Common myeloid progenitor, CD34-positive (primary cell): Measurements from ENCODE around the gene CDK5RAP2.

Experiments used
- CTCF ChIA-PET: fragments of 350-600 bp; sonication (Branson Sonifier 250); formaldehyde crosslinking; loops from one replicate; lab custom pipeline; 2021; ENCODE audit warnings: antibody characterized with exemption; lab: Charles Lee
- POLR2A ChIA-PET: fragments of 350-600 bp; sonication (Branson Sonifier 250); formaldehyde crosslinking; loops from one replicate; lab custom pipeline; 2021; ENCODE audit warnings: antibody characterized with exemption; lab: Charles Lee
- DNase-seq, 3 donors: peaks; one replicate each; pipeline versions ENCODE4 v3.0.0 to v3.0.0-alpha.2; 2013
- H3K27ac ChIP-seq, 2 experiments: 1 replicate in 1 of 2; 2 replicates in 1 of 2; pipeline ENCODE4 v1.7.0; 2013; ENCODE audit warnings: inconsistent platforms in 2 of 2, low read length in 2 of 2, mild to moderate bottlenecking in 2 of 2, low read depth in 1 of 2, moderate library complexity in 1 of 2; ENCODE audit not compliant: severe bottlenecking in 2 of 2, insufficient read depth in 1 of 2, poor library complexity in 1 of 2
- H3K27me3 ChIP-seq, 5 experiments: replicated peaks in 2 of 5; 1 replicate in 3 of 5; 2 replicates in 2 of 5; pipeline versions ENCODE4 v1.6.1 to v1.7.0; 2013; ENCODE audit warnings: low read length in 4 of 5, mild to moderate bottlenecking in 2 of 5, moderate library complexity in 2 of 5, inconsistent platforms in 1 of 5; ENCODE audit not compliant: insufficient read depth in 5 of 5, control insufficient read depth in 4 of 5
- H3K36me3 ChIP-seq, 4 experiments: 1 replicate in 2 of 4; 2 replicates in 2 of 4; pipeline versions ENCODE4 v1.6.1 to v1.7.0; 2013; ENCODE audit warnings: low read length in 3 of 4, control low read depth in 1 of 4, mild to moderate bottlenecking in 1 of 4; ENCODE audit not compliant: control insufficient read depth in 4 of 4, insufficient read depth in 4 of 4
- H3K4me1 ChIP-seq, 4 experiments: 1 replicate in 3 of 4; 2 replicates in 1 of 4; pipeline versions ENCODE4 v1.6.1 to v1.7.1; 2013; ENCODE audit warnings: low read length in 3 of 4, mild to moderate bottlenecking in 3 of 4, control low read depth in 1 of 4, inconsistent platforms in 1 of 4, moderate library complexity in 1 of 4; ENCODE audit not compliant: control insufficient read depth in 4 of 4, insufficient read depth in 4 of 4; ENCODE audit errors: control extremely low read depth in 1 of 4
- H3K4me3 ChIP-seq, 7 experiments: 1 replicate in 4 of 7; 2 replicates in 3 of 7; pipeline versions ENCODE4 v1.5.1 to v1.7.0; 2013; ENCODE audit warnings: mild to moderate bottlenecking in 7 of 7, low read length in 6 of 7, moderate library complexity in 6 of 7, inconsistent platforms in 2 of 7, low read depth in 2 of 7, control low read depth in 1 of 7; ENCODE audit not compliant: insufficient read depth in 4 of 7, control insufficient read depth in 1 of 7; ENCODE audit errors: extremely low read depth in 1 of 7
- H3K9me3 ChIP-seq, 5 experiments: 1 replicate in 4 of 5; 2 replicates in 1 of 5; pipeline versions ENCODE4 v1.6.1 to v1.7.1; 2013; ENCODE audit warnings: low read length in 4 of 5, mild to moderate bottlenecking in 2 of 5, inconsistent platforms in 1 of 5, low read depth in 1 of 5, moderate library complexity in 1 of 5; ENCODE audit not compliant: control insufficient read depth in 4 of 5, insufficient read depth in 2 of 5; ENCODE audit errors: control extremely low read depth in 1 of 5
- WGBS: methylation state at CpG from one replicate; pipeline ENCODE4 v1.1.5; 2013; ENCODE audit not compliant: insufficient coverage; 5-methylcytosine and 5-hydroxymethylcytosine counted together

Gene CDK5RAP2

DNA sequence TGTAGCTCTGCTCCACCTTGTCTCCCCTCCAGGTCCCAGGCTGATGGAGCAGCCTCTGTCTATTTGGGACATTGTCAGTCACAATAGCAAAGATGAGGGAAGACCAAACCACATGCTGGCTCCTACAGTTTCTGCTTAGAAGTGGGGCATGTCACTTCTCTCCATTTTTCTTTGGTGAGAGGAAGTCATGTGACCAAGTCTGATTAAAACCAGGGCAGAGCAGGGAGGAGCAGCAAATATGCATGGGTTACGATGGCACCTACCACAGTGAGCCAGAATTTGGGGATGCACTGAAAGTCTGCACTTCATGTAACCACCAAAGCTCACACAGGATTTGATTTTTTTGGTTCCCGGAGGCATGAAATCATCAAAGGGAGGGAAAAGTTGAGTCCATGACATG, 234.6 kb downstream of the CDK5RAP2 start:
- H3K36me3 ChIP-seq = no peaks in the 10 kb centered on the region
- ChIA-PET CTCF (interaction anchor here (0.6 kb wide), 1 partner anchor 44 kb away, joined by 3 read pairs; no protein-coding TSS in a partner anchor), POLR2A (no interaction called here)
- H3K4me3 ChIP-seq = no peak overlapping the region
- H3K9me3 ChIP-seq = no peaks in the 10 kb centered on the region
- H3K27me3 ChIP-seq = peaks cover 0 to 7% (median 0%) of the 10 kb centered on the region in 5 experiments
- no peak overlapping the region for H3K27ac ChIP-seq
- no peak for DNase-seq
- no peaks in the 10 kb centered on the region for H3K4me1 ChIP-seq
- WGBS = 44% methylated on average over 1 of the region's 2 CpGs

DNA sequence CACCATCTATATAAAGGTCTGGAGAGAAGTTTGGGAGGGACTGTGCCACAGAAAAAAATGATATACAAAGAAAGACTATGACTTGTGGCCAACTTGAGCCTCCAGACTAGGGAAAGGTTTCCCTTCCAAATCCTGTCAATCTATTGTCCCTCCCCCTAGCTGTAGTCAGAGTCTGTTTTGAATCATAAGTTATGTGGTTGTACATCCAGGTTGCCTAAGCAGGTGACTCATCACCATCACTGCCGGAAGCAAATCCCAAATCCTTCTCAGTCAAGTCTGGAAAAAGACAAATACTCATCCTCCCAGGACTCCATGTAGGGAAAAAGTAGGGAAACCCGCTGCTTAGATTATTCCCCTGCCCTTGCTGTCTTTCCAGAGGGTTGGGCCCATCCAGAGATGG, 235.7 kb downstream of the CDK5RAP2 start:
- no peak for DNase-seq
- Histone ChIP-seq H3K27me3 (peaks cover 0 to 4% (median 0%) of the 10 kb centered on the region in 5 experiments), H3K4me3 (no peak overlapping the region), H3K27ac (no peak overlapping the region), H3K36me3 (no peaks in the 10 kb centered on the region), H3K9me3 (no peaks in the 10 kb centered on the region), H3K4me1 (no peaks in the 10 kb centered on the region)
- POLR2A ChIA-PET = no interaction called here
- 83% methylated on average over 1 of the region's 2 CpGs for WGBS
- CTCF ChIA-PET = no interaction called here

DNA sequence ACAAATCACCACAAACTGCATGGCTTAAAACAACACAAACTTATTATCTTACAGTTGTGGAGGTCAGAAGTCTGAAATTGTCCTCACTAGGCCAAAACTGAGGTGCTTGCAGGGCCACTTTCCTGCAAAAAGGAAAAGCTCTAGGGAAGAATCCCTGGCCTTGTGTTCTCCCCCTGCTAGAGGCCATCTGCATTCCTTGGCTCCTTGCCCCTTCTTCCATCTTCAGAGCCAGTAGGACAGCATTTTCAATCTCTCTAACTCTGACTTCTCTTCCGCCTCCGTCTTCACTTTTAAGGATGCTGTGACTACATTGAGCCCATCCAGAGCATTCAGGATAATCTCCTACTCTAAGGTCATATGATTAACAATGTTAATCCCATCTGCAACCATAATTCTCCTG, 236.6 kb downstream of the CDK5RAP2 start:
- POLR2A ChIA-PET = no interaction called here

More for the DNA sequence above, 236.6 kb downstream of the CDK5RAP2 start:
- CTCF ChIA-PET = no interaction called here
- no peaks in the 10 kb centered on the region for H3K9me3 ChIP-seq
- no peaks in the 10 kb centered on the region for H3K4me1 ChIP-seq
- WGBS = 93% methylated on average over 2 of the region's 2 CpGs
- H3K4me3 ChIP-seq = no peak overlapping the region
- peaks cover 0 to 4% (median 0%) of the 10 kb centered on the region in 5 experiments for H3K27me3 ChIP-seq
- no peak overlapping the region for H3K27ac ChIP-seq
- no peaks in the 10 kb centered on the region for H3K36me3 ChIP-seq
- DNase-seq = no peak
